ENCODE results near the gene CDK11A.
A peak's percentile ranks its signal among the peaks of the same experiment; 100 is the strongest.

CDK11A gene

DNA sequence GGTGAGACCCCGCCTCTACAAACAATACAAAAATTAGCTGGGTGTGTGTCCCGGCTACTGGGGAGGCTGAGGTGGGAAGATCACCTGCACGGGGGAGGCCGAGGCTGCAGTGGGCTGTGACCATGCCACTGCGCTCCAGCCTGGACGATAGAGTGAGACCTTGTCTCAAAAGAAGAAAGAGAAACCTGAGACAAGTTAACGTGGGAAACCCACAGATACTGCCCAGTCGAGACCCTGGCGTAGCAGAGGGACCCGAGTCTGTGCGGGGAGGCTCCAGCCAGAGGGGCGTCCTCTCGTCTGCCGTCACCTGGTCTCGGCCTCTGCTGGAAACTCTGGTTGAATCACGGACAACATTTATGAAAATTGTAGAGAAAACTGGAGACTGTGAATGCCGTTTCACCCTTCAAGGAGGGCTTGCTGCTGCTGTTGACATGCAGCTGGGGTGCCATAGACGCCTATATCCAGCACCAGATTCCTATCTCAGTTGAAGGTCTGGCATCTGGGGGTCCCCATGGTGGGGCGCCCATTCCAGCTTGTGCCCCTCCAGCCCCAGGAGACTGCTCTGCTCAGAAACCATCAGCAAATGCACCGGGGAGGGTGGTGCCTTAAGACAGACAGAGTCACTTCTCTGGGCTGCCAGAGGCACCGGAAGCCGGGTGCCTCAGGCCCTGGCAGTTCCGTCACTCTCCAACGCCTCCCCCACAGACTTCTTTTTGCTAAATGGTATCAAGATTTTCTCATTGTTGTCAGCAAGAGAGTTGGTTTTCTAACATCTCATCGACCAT is 51.8 kb downstream of the CDK11A start:
- Histone ChIP-seq H3K27ac (no peak overlapping the region), H3K4me3 (no peak overlapping the region)
- TF ChIP-seq, protein P1, sequence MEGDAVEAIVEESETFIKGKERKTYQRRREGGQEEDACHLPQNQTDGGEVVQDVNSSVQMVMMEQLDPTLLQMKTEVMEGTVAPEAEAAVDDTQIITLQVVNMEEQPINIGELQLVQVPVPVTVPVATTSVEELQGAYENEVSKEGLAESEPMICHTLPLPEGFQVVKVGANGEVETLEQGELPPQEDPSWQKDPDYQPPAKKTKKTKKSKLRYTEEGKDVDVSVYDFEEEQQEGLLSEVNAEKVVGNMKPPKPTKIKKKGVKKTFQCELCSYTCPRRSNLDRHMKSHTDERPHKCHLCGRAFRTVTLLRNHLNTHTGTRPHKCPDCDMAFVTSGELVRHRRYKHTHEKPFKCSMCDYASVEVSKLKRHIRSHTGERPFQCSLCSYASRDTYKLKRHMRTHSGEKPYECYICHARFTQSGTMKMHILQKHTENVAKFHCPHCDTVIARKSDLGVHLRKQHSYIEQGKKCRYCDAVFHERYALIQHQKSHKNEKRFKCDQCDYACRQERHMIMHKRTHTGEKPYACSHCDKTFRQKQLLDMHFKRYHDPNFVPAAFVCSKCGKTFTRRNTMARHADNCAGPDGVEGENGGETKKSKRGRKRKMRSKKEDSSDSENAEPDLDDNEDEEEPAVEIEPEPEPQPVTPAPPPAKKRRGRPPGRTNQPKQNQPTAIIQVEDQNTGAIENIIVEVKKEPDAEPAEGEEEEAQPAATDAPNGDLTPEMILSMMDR (IDR thresholded peaks at IDR 0.05): no peak
- DNase-seq (ENCODE audit: low spot score): no peak

DNA sequence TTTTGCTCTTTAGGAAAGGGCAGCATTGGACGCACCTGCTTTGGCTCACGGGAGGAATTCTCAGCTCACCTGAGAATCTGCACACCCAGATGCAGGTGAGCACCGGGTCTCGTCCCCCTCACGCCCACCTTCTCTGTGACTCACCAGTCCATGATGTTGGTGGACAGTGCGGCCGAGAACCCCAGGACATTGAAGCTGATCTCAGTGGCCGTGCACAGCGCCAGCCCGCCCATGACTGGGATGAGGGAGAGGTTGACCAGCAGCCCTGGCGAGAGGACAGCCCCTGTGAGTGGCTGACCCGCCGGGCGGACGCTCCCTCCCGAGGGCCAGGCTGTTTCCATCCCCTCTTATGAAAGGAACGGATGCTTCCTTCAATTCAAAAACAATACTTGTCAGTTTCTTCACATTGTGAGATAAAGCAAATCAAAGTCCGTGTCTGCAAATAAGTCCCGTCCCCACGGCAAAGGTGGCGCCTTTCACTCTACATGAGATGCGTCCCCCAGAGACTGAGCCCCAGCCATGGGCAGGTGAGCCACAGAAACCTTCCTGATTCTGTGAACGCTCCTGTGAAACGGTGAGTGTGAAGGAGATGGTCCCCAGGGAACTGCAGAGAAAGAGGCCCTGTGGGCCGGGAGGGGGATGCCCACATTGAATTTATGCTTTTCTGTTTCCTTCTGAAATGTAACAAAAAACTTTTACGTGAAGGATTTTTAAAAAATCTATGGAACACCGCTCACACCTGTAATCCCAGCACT is 52.6 kb downstream of the CDK11A start:
- Histone ChIP-seq H3K4me3 (no peak overlapping the region), H3K27ac (no peak overlapping the region)
- no peak for DNase-seq (ENCODE audit: low spot score)
- TF ChIP-seq, protein P1 (IDR thresholded peaks at IDR 0.05): no peak

DNA sequence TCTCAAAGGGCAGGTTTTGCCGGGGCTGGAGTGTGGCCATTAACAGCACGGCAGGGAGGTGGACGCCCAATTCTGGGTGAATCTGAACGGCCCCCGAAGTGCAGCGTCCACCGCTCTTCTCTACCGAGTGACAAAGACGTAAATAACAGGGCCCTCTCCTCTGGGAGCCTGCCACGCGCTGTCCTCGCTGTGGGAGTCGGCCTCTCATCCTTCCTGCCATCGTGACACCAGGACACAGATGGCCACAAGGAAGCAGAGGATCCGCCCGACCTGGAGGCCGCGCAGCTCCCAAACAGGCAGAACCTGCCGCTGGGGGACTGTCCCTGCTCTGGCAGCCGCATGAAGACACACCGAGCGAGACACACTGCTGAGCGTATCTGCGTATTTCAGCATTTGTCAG is 53.3 kb downstream of the CDK11A start:
- TF ChIP-seq, protein P1 (IDR thresholded peaks at IDR 0.05): no peak
- no peak for DNase-seq (ENCODE audit: low spot score)
- no peak overlapping the region for H3K27ac ChIP-seq
- H3K4me3 ChIP-seq: no peak overlapping the region

DNA sequence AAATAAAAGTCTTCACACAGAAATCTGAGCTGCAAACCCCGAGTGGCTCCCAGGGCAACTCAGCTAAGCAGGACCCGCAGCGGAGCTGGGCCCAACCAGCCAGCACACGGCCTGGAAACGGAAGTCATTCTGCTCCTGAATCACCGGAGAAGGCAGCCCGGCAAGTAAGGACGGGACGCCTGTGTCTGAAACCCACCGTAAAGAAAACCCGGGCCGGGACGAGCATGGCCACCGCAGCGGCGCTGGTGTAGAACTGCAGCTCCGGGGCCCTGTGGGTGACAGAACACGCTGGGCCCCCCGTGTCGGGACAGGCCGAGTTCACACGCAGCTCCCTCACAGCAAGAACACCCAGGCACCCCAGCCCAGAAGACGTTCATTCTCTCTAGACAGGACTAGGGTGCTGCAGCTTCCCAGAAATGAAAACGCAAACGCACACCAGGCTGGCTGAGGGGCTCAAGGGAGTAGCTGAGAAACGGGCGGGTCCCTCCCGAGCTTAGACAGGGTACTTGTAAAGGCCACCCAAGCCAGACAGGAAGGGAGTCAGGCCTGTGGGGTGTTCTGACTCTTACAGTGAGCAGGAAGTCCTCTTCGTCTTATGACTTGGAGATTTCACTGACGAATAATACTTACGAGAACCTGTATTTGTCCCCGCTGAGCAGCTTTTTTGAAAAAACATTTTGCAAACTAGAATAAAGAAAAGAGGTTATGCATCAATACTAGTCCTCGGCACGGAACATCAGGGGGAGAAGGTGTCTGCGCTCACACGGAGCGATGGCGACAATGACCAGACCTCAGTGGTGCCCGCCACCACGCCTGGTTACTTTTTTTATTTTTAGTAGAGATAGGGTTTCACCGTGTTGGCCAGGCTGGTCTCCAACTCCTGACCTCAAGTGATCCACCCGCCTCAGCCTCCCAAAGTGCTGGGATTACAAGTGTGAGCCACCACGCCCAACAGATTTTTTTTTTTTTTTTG is 54.4 kb downstream of the CDK11A start:
- Histone ChIP-seq H3K27ac (no peak overlapping the region), H3K4me3 (no peak overlapping the region)
- TF ChIP-seq, protein P1 (IDR thresholded peaks at IDR 0.05): no peak
- no peak for DNase-seq (ENCODE audit: low spot score)

DNA sequence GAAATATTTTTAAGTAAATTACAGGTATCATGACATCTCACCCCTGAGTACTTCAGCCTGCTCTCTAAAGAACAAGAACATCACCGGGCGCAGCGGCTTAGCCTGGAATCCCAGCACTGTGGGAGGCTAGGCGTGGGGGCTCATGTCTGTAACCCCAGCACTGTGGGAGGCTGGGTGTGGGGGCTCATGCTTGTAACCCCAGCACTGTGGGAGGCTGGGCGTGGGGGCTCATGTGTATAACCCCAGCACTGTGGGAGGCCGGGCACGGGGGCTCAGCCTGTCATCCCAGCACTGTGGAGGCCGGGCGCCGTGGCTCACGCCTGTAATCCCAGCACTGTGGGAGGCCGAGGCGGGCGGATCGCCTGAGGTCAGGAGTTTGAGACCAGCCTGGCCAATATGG is 57.6 kb downstream of the CDK11A start:
- H3K4me3 ChIP-seq: no peak overlapping the region
- no peak overlapping the region for H3K27ac ChIP-seq
- TF ChIP-seq, protein P1 (IDR thresholded peaks at IDR 0.05): no peak
- DNase-seq (ENCODE audit: low spot score): no peak

DNA sequence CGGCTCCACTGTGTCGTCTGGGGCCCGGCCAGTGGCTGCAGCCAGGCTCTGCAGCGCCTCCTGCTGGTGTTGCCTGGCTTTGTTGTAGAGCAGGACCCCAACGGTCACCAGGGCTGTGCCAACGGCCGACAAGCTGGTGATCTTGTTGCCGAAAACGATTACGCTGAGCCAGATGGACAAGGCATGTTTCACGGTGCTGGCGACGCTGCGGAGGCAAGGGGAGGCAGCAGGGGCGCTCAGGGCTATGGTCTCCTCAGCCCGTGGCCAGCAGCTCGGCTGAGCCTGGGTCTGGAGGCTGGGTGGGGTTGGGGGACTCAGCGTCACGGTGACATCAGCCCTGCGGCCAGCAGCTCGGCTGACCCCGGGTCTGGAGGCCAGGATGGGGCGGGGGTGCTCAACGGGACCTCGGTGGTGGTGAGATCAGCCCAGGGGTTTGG is 58.3 kb downstream of the CDK11A start:
- no peak overlapping the region for H3K4me3 ChIP-seq
- H3K27ac ChIP-seq: no peak overlapping the region
- TF ChIP-seq, protein P1 (IDR thresholded peaks at IDR 0.05): peak; percentile 28
- no peak for DNase-seq (ENCODE audit: low spot score)

Measured in coronary artery (tissue), 2 donors.